ENCODE results near the gene CDKN1A.

DNA sequence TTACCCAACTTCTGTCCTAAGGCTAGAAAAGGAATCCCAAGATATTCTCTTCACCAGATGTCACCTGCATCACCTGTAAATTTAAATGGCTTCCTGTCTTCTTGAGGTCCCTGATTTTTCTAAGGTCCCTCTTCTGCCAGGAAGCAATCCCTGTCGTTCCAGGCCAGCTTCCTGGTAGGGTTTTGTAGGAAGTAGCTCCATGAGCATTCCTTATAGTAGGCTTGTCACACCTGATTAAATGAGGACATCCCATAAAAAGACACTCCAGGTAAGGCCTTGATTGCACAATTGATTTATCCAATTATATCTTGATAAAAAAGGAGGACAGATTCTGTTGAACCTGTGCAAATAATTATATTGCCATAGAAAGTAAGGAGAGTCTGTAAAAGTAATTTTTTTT is 27.8 kb downstream of the CDKN1A start:
- TF ChIP-seq CTCF (IDR thresholded peaks at IDR 0.05; ENCODE audit: low read length) (no peak), EZH2 (optimal IDR thresholded peaks at IDR 0.05; ENCODE audit: low read depth, low read length) (no peak), EZH2phosphoT487 (IDR thresholded peaks at IDR 0.05; ENCODE audit: low read length) (no peak)

Measured in MM.1S (cell line).